ENCODE results near the gene MKRN2.

The MKRN2 gene

GRCh38 chr3:12556314-12556689, 585 bp upstream of the MKRN2 start:
- no peak for DNase-seq

- no peak for DNase-seq
Measured at GRCh38 chr3:12557473-12558100, 700 bp downstream of the MKRN2 start.

DNA sequence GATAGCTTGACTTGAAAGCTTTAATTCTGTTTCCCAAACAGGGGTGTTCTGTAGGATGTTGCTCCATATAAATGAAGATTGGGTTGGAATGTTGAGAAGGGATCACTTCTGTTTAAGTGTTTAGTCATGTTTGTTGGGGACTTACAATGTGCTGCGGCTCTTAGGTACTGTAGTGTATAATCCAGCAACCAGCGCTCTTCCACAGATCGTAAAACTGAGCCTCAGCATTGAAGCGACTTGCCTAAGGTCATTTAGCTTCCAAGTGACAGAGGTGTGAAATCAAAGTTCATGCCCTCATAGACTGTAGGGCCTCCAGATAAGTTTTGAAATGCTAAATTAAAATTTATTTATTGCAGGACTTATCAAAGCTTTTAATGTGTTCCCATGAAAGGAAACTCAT, 1.8 kb downstream of the MKRN2 start:
- DNase-seq: no peak

GRCh38 chr3:12559520-12559919, 2.6 kb downstream of the MKRN2 start:
- DNase-seq: no peak

GRCh38 chr3:12560505-12561190, 3.8 kb downstream of the MKRN2 start:
- no peak for DNase-seq

GRCh38 chr3:12561397-12561796, 4.5 kb downstream of the MKRN2 start:
- no peak for DNase-seq

DNA sequence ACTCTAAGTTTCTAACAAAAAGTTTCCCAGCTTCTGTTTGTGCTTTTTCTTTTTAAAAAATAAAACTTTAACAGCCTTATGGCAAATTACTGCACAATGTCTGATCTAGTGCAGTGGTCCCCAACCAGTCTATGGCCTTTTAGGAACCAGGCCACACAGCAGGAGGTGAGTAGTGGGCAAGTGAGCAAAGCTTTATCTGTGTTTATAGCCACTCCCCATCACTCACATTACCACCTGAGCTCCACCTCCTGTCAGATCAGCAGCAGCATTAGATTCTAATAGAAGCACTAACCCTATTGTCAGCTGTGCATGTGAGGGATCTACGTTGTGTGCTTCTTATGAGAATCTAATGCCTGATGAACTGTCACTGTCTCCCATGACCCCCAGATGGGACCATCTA, 5.6 kb downstream of the MKRN2 start:
- no peak for DNase-seq

- DNase-seq: no peak
Measured at GRCh38 chr3:12566976-12567375, 10.1 kb downstream of the MKRN2 start.

GRCh38 chr3:12568747-12569146, 11.9 kb downstream of the MKRN2 start:
- no peak for DNase-seq

DNA sequence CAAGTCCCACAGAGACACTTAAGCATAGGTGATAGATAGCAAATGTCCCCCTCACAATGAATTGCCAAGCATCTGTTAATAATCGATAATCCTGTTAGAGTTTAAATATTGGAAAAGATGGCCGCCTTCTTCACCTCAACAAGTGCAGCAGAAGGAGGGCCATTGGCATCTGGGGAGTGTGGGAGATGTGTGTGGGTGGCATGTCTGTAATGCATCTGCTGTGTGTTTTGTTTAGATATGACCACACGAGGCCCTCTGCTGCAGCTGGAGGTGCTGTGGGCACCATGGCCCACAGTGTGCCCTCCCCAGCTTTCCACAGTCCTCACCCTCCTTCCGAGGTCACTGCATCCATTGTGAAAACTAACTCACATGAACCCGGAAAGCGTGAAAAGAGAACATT, 12.9 kb downstream of the MKRN2 start:
- DNase-seq: no peak

DNA sequence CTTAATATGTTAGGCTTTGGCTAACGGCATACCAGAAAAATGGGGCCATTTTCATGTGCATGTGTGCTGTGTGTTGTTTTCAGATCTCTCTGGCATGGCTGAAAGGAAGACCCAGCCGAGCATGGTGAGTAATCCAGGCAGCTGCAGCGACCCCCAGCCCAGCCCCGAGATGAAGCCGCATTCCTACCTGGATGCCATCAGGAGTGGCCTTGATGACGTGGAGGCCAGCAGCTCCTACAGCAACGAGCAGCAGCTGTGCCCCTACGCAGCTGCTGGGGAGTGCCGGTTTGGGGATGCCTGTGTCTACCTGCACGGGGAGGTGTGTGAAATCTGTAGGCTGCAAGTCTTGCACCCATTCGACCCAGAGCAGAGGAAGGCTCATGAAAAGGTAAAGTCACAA, 15.1 kb downstream of the MKRN2 start:
- no peak for DNase-seq

DNA sequence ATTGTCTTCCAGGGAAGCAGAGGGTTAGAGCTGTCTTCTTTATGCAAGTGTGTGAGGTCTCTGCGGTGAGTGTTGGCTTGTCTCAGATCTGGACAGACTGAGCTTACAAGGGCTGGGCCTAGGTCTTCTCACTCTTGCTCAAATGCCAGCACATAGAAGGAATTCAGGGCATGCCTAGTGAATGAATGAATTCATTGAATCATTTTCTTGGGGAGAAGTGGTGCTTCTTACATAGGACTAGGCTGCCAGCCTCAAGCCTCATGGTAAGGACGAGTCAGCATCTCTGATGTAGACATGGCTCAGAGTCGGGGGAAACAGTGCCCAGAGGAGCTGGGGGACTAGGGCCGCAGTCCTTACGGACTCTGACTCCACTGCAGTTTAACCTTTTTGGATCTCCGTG, 17.2 kb downstream of the MKRN2 start:
- no peak for DNase-seq

DNA sequence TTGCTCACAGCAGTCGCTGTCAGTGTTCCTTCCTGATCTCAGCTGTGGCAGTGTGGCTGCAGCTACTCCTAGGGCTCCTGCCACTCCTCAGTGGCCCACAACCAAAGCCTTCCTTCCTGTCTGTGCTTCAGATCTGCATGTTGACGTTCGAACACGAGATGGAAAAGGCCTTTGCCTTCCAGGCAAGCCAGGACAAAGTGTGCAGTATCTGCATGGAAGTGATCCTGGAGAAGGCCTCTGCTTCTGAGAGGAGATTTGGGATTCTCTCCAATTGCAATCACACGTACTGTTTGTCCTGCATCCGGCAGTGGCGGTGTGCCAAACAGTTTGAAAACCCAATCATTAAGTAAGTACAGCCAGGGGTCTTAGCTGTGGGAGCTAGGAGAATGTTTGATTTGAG, 17.8 kb downstream of the MKRN2 start:
- DNase-seq: no peak

- no peak for DNase-seq
Measured at GRCh38 chr3:12577379-12577778, 20.5 kb downstream of the MKRN2 start.

GRCh38 chr3:12578742-12579141, 21.9 kb downstream of the MKRN2 start:
- no peak for DNase-seq

- DNase-seq: no peak
Measured at GRCh38 chr3:12579456-12579855, 22.6 kb downstream of the MKRN2 start.

GRCh38 chr3:12579905-12580304, 23.0 kb downstream of the MKRN2 start:
- DNase-seq: no peak

- DNase-seq: no peak
Measured at GRCh38 chr3:12582730-12583129, 25.8 kb downstream of the MKRN2 start.

DNA sequence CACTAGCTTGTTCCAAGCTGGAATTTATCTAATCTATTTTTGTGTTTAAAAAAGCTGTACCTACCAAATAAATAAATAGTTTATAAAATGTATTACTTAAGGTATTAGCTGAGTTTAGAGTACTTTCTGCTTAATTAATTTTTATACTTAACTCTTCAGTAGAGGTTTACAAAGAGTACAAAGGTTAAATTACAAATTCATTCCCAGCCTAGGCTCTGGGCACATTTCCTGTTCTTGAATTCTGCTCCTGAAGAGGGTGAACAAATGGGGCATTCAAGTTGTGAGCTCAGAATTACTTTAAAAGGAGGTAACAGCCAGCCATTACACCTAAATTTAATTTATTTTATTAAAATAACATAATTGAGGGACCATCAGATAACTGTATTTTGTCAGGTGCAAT, 26.4 kb downstream of the MKRN2 start:
- no peak for DNase-seq

GRCh38 chr3:12584083-12584482, 27.2 kb downstream of the MKRN2 start:
- DNase-seq: no peak

DNA sequence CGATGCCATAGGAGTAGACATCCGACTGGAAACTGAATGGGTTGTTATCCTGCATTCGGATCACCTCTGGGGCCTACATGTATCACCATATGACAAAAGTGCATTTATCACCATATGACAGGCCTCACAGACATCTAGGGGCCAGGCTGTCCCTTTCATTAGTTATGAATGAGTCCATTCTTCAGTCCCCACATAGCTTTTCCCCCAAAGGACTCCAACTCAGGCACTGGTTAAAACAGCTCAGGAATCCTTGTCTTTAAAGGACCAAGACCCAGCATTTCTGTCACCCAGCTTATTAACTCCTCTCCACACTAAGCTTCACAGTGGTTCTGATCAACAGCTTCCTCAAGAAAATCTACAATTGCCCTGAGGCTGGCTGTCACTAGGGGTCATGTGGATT, 28.3 kb downstream of the MKRN2 start:
- DNase-seq: no peak

DNA sequence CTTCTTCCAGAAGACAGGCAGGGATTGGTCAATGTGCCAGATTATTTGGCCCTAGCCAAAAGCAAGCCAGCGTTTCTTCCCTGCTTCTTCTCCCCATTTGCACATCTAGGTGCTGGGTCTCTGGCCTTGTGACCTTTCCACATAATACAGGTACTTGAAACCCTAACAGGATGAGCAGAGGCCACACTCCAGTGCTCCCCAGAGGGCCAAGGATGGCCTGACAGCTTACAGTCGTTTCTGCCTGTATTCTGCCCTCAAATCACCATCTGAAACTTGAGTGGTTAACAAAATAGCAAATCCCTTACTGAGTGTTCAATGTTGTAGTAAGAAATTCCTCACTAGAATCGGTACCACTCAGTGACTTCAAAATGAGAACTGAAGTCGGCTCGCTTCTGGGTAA, 29.1 kb downstream of the MKRN2 start:
- no peak for DNase-seq

DNA sequence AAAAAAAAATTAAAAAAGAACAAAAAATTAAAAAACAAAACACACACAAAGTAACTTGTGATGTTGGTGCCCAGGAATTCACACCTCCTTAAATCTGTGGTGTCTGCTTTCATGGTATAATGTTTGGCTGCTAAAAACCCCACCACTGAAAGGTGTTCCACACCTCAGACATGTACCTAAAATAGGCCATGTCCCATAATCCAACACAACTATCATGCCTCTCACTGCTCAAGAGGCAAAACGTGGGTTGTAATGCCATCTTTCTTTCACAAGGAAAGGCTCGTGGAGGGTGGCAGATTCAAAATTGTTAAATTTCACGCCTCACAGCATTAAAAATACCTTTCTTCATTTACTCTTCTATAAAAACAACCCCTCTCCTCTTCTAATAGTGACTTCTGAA, 29.5 kb downstream of the MKRN2 start:
- DNase-seq: no peak

- no peak for DNase-seq
Measured at GRCh38 chr3:12588039-12589009, 31.4 kb downstream of the MKRN2 start.
